Measurements from ENCODE around the gene GOLPH3.
"Not testable (repeated sequence)": the region's sequence is repeated elsewhere in the genome, so short reads cannot be mapped to it uniquely, and the experiment has no call there.

DNA sequence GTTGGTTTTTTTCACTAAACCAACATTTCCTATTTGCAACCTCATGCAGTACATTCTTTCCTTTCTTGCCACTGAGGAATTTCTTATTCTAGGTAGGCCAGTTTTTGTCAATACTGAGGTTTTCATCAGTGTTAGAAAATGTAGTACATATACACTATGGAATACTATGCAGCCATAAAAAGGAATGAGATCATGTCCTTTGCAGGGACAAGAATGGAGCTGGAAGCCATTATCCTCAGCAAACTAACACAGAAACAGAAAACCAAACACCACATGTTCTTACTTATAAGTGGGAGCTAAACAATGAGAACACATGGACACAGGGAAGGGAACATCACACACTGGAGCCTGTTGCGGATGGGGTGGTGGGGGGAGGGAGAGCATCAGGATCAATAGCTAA is 93.6 kb downstream of the GOLPH3 start:
- TF ChIP-seq, protein P1, sequence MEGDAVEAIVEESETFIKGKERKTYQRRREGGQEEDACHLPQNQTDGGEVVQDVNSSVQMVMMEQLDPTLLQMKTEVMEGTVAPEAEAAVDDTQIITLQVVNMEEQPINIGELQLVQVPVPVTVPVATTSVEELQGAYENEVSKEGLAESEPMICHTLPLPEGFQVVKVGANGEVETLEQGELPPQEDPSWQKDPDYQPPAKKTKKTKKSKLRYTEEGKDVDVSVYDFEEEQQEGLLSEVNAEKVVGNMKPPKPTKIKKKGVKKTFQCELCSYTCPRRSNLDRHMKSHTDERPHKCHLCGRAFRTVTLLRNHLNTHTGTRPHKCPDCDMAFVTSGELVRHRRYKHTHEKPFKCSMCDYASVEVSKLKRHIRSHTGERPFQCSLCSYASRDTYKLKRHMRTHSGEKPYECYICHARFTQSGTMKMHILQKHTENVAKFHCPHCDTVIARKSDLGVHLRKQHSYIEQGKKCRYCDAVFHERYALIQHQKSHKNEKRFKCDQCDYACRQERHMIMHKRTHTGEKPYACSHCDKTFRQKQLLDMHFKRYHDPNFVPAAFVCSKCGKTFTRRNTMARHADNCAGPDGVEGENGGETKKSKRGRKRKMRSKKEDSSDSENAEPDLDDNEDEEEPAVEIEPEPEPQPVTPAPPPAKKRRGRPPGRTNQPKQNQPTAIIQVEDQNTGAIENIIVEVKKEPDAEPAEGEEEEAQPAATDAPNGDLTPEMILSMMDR (conservative IDR thresholded peaks at IDR 0.05; ENCODE audit: low read depth in 2 of 2), result not testable (repeated sequence)
- not testable (repeated sequence) for TF ChIP-seq EZH2 (IDR thresholded peaks at IDR 0.05; ENCODE audit: low read depth, unreplicated experiment); EZH2phosphoT487 (IDR thresholded peaks at IDR 0.05; ENCODE audit: unreplicated experiment); JUNB (IDR thresholded peaks at IDR 0.05; ENCODE audit: unreplicated experiment); CREB1 (CRISPR knock-in tag; IDR thresholded peaks at IDR 0.05; ENCODE audit: low read depth); STAT1 (IDR thresholded peaks at IDR 0.05; ENCODE audit: unreplicated experiment); POLR2AphosphoS5 (IDR thresholded peaks at IDR 0.05; ENCODE audit: low read depth); NANOG (IDR thresholded peaks at IDR 0.05; ENCODE audit: borderline replicate concordance); ZNF331 (CRISPR knock-in tag; IDR thresholded peaks at IDR 0.05; ENCODE audit: low read depth)
- TF ChIP-seq, protein P2, sequence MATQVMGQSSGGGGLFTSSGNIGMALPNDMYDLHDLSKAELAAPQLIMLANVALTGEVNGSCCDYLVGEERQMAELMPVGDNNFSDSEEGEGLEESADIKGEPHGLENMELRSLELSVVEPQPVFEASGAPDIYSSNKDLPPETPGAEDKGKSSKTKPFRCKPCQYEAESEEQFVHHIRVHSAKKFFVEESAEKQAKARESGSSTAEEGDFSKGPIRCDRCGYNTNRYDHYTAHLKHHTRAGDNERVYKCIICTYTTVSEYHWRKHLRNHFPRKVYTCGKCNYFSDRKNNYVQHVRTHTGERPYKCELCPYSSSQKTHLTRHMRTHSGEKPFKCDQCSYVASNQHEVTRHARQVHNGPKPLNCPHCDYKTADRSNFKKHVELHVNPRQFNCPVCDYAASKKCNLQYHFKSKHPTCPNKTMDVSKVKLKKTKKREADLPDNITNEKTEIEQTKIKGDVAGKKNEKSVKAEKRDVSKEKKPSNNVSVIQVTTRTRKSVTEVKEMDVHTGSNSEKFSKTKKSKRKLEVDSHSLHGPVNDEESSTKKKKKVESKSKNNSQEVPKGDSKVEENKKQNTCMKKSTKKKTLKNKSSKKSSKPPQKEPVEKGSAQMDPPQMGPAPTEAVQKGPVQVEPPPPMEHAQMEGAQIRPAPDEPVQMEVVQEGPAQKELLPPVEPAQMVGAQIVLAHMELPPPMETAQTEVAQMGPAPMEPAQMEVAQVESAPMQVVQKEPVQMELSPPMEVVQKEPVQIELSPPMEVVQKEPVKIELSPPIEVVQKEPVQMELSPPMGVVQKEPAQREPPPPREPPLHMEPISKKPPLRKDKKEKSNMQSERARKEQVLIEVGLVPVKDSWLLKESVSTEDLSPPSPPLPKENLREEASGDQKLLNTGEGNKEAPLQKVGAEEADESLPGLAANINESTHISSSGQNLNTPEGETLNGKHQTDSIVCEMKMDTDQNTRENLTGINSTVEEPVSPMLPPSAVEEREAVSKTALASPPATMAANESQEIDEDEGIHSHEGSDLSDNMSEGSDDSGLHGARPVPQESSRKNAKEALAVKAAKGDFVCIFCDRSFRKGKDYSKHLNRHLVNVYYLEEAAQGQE (IDR thresholded peaks at IDR 0.05; ENCODE audit: unreplicated experiment), result not testable (repeated sequence)

Data from GM23338 (cell line).